ENCODE results near the gene DUSP8. TPM values are rescaled to one million over a fixed set of nuclear protein-coding genes. Genes with fewer than 3 reads are reported as not detected.

The DUSP8 gene
- total RNA-seq, 1 experiment from 2014 or later, result 2.4 TPM

DNA sequence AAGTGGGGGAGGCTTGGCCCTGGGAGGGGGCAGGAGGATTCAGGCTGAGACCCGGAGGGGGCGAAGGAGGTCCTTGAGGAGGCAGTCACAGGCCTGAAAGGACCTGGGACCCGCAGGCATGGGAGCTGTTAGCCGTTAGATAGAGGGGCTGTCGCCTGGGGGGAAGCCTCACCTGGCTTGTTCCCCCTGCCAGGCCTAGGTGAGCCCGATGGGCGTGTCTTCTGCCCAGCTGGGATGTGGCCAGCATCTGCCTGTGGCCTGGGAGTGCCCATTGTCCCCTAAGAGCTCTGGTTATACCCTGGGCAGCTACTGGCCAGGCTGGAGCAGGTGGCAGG, 1.8 kb upstream of the DUSP8 start:
- H3K27ac Mint-ChIP-seq, result no peak overlapping the region
- TF ChIP-seq, protein P1, sequence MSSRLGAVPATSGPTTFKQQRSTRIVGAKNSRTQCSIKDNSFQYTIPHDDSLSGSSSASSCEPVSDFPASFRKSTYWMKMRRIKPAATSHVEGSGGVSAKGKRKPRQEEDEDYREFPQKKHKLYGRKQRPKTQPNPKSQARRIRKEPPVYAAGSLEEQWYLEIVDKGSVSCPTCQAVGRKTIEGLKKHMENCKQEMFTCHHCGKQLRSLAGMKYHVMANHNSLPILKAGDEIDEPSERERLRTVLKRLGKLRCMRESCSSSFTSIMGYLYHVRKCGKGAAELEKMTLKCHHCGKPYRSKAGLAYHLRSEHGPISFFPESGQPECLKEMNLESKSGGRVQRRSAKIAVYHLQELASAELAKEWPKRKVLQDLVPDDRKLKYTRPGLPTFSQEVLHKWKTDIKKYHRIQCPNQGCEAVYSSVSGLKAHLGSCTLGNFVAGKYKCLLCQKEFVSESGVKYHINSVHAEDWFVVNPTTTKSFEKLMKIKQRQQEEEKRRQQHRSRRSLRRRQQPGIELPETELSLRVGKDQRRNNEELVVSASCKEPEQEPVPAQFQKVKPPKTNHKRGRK (CRISPR knock-in tag; IDR thresholded peaks at IDR 0.05; ENCODE audit: borderline replicate concordance), result no peak
- TF ChIP-seq, protein P2, sequence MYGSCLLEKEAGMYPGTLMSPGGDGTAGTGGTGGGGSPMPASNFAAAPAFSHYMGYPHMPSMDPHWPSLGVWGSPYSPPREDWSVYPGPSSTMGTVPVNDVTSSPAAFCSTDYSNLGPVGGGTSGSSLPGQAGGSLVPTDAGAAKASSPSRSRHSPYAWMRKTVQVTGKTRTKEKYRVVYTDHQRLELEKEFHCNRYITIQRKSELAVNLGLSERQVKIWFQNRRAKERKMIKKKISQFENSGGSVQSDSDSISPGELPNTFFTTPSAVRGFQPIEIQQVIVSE (CRISPR knock-in tag; IDR thresholded peaks at IDR 0.05; ENCODE audit: borderline replicate concordance), result no peak
- TF ChIP-seq, protein P3, sequence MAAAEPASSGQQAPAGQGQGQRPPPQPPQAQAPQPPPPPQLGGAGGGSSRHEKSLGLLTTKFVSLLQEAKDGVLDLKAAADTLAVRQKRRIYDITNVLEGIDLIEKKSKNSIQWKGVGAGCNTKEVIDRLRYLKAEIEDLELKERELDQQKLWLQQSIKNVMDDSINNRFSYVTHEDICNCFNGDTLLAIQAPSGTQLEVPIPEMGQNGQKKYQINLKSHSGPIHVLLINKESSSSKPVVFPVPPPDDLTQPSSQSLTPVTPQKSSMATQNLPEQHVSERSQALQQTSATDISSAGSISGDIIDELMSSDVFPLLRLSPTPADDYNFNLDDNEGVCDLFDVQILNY (CRISPR knock-in tag; IDR thresholded peaks at IDR 0.05), result no peak
- TF ChIP-seq SMAD3 (CRISPR knock-in tag; IDR thresholded peaks at IDR 0.05; ENCODE audit: borderline replicate concordance) (no peak), GRHL2 (CRISPR knock-in tag; IDR thresholded peaks at IDR 0.05; ENCODE audit: insufficient replicate concordance, severe bottlenecking) (no peak), CBFB (CRISPR knock-in tag; IDR thresholded peaks at IDR 0.05; ENCODE audit: low read depth) (no peak), E2F4 (CRISPR knock-in tag; IDR thresholded peaks at IDR 0.05; ENCODE audit: borderline replicate concordance, low read depth) (no peak)
- TF ChIP-seq, protein P4, sequence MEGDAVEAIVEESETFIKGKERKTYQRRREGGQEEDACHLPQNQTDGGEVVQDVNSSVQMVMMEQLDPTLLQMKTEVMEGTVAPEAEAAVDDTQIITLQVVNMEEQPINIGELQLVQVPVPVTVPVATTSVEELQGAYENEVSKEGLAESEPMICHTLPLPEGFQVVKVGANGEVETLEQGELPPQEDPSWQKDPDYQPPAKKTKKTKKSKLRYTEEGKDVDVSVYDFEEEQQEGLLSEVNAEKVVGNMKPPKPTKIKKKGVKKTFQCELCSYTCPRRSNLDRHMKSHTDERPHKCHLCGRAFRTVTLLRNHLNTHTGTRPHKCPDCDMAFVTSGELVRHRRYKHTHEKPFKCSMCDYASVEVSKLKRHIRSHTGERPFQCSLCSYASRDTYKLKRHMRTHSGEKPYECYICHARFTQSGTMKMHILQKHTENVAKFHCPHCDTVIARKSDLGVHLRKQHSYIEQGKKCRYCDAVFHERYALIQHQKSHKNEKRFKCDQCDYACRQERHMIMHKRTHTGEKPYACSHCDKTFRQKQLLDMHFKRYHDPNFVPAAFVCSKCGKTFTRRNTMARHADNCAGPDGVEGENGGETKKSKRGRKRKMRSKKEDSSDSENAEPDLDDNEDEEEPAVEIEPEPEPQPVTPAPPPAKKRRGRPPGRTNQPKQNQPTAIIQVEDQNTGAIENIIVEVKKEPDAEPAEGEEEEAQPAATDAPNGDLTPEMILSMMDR (IDR thresholded peaks at IDR 0.05), result no peak
- H3K4me1 Mint-ChIP-seq, result peaks cover 5% of the 10 kb centered on the region
- ChIA-PET POLR2A (interaction anchor here (2.3 to 2.8 kb wide), 2 partner anchors 15 to 26 kb away, joined by 16 to 24 read pairs; no protein-coding TSS in a partner anchor), CTCF (interaction anchor here (0.9 to 14.8 kb wide), 25 partner anchors 9 to 308 kb away, joined by 3 to 457 read pairs (median 6); partner anchors contain the start of genes CTSD and KRTAP5-5)
- H3K9me3 Mint-ChIP-seq, result peaks cover 9% of the 10 kb centered on the region
- H3K4me3 Mint-ChIP-seq, result peak overlapping the region; percentile 48
- ATAC-seq (peak; percentile 12), DNase-seq (ENCODE audit: low spot score) (no peak)
- H3K27me3 Mint-ChIP-seq (ENCODE audit: low read depth), result peaks cover 72% of the 10 kb centered on the region
- peaks cover 3% of the 10 kb centered on the region; the same call in 1 of the 2 replicates for H3K36me3 Mint-ChIP-seq

GRCh38 chr11:1573077-1573902, 1.2 kb upstream of the DUSP8 start:
- CTCF ChIA-PET, result interaction anchor here (0.9 to 14.8 kb wide), 18 partner anchors 9 to 309 kb away, joined by 3 to 457 read pairs (median 11); partner anchors contain the start of gene KRTAP5-5
- TF ChIP-seq ZNF317 (CRISPR knock-in tag; IDR thresholded peaks at IDR 0.05; ENCODE audit: borderline replicate concordance, low read depth) (no peak), ZBTB43 (CRISPR knock-in tag; IDR thresholded peaks at IDR 0.05) (no peak), IRF1 (CRISPR knock-in tag; IDR thresholded peaks at IDR 0.05) (no peak), NFYB (CRISPR knock-in tag; conservative IDR thresholded peaks at IDR 0.05; ENCODE audit: low read depth) (no peak), ZNF396 (CRISPR knock-in tag; IDR thresholded peaks at IDR 0.05; ENCODE audit: borderline replicate concordance) (no peak), RORB (CRISPR knock-in tag; IDR thresholded peaks at IDR 0.05) (no peak)
- TF ChIP-seq, protein P5, sequence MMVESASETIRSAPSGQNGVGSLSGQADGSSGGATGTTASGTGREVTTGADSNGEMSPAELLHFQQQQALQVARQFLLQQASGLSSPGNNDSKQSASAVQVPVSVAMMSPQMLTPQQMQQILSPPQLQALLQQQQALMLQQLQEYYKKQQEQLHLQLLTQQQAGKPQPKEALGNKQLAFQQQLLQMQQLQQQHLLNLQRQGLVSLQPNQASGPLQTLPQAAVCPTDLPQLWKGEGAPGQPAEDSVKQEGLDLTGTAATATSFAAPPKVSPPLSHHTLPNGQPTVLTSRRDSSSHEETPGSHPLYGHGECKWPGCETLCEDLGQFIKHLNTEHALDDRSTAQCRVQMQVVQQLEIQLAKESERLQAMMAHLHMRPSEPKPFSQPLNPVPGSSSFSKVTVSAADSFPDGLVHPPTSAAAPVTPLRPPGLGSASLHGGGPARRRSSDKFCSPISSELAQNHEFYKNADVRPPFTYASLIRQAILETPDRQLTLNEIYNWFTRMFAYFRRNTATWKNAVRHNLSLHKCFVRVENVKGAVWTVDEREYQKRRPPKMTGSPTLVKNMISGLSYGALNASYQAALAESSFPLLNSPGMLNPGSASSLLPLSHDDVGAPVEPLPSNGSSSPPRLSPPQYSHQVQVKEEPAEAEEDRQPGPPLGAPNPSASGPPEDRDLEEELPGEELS (CRISPR knock-in tag; IDR thresholded peaks at IDR 0.05), result no peak
- H3K4me3 Mint-ChIP-seq, result peak overlapping the region; percentile 48
- H3K36me3 Mint-ChIP-seq, result peaks cover 3% of the 10 kb centered on the region; the same call in 1 of the 2 replicates
- peaks cover 10% of the 10 kb centered on the region for H3K4me1 Mint-ChIP-seq
- no peak for DNase-seq (ENCODE audit: low spot score)
- ATAC-seq, result peak; percentile 2; the same call in 1 of the 2 replicates
- POLR2A ChIA-PET, result interaction anchor here (2.3 to 2.8 kb wide), 2 partner anchors 14 to 26 kb away, joined by 16 to 24 read pairs; no protein-coding TSS in a partner anchor
- no peak overlapping the region for H3K27ac Mint-ChIP-seq
- H3K27me3 Mint-ChIP-seq (ENCODE audit: low read depth), result peaks cover 71% of the 10 kb centered on the region
- peaks cover 4% of the 10 kb centered on the region for H3K9me3 Mint-ChIP-seq

Measured in WTC11 (cell line).